AG04450 (cell line): ENCODE measurements around the gene EP400. TPM values are rescaled to one million over a fixed set of nuclear protein-coding genes. Genes with fewer than 3 reads are reported as not detected.
A peak's percentile ranks its signal among the peaks of the same experiment; 100 is the strongest.

ENCODE experiments used
- CTCF ChIA-PET: fragments of 300-600, 350-600 bp; formaldehyde crosslinking; extraction: SDS; loops from one replicate; lab custom pipeline; 2022; ENCODE audit warnings: antibody characterized with exemption, inconsistent platforms; lab: Charles Lee
- POLR2A ChIA-PET: fragments of 350-600 bp; formaldehyde crosslinking; extraction: SDS; loops from one replicate; lab custom pipeline; 2021; ENCODE audit warnings: antibody characterized with exemption, inconsistent platforms; lab: Yijun Ruan, JAX
- DNase-seq: peaks from one replicate; pipeline ENCODE4 v3.0.0-alpha.2; 2011; ENCODE audit warnings: low read depth, low spot score
- H3K27ac ChIP-seq: one replicate; pipeline ENCODE4 v1.5.1; 2012; ENCODE audit warnings: low read depth, low read length, control low read depth
- H3K27me3 ChIP-seq: one replicate; pipeline ENCODE4 v1.6.0; 2012; ENCODE audit warnings: low read length; ENCODE audit not compliant: control insufficient read depth, insufficient read depth
- H3K4me3 ChIP-seq: 2 replicates; pipeline ENCODE4 v1.5.1; 2011; ENCODE audit warnings: mild to moderate bottlenecking, low read depth, low read length, control low read depth
- H3K9me3 ChIP-seq: 2 replicates; pipeline ENCODE4 v1.5.1; 2012; ENCODE audit warnings: low read length; ENCODE audit not compliant: control insufficient read depth, insufficient read depth
- CTCF ChIP-seq: IDR thresholded peaks from 2 replicates; pipeline ENCODE4 v1.5.1; 2011; ENCODE audit warnings: low read depth, low read length, control low read depth, inconsistent platforms
- polyA plus RNA-seq: library from polyadenylated mRNA; depleted of rRNA; stranded (reverse); fragments of >200 nt; gene quantifications from 2 replicates; pipeline ENCODE4 v1.2.3, GENCODE V29; 2011

EP400 gene
- polyA plus RNA-seq, 1 experiment: 5.4 TPM

GRCh38 chr12:132003846-132004245, 54.1 kb downstream of the EP400 start:
- DNase-seq: peak; percentile 38
- no peak for TF ChIP-seq CTCF
- H3K4me3 ChIP-seq: no peak overlapping the region
- H3K27ac ChIP-seq: peak overlapping the region; percentile 11
- no peaks in the 10 kb centered on the region for H3K27me3 ChIP-seq
- ChIA-PET POLR2A (interaction anchor here (0.7 kb wide), 1 partner anchor 16 kb away, joined by 3 read pairs; no protein-coding TSS in a partner anchor), CTCF (no interaction called here)
- H3K9me3 ChIP-seq: no peaks in the 10 kb centered on the region

GRCh38 chr12:132004946-132005345, 55.2 kb downstream of the EP400 start:
- no peak for DNase-seq
- no peak for TF ChIP-seq CTCF
- H3K27me3 ChIP-seq: no peaks in the 10 kb centered on the region
- H3K9me3 ChIP-seq: no peaks in the 10 kb centered on the region
- ChIA-PET CTCF (no interaction called here), POLR2A (no interaction called here)
- H3K4me3 ChIP-seq: no peak overlapping the region
- peak overlapping the region; percentile 21 for H3K27ac ChIP-seq

- Histone ChIP-seq H3K27ac (no peak overlapping the region), H3K4me3 (no peak overlapping the region), H3K9me3 (no peaks in the 10 kb centered on the region), H3K27me3 (no peaks in the 10 kb centered on the region)
- ChIA-PET POLR2A (no interaction called here), CTCF (interaction anchor here (1.0 kb wide), 1 partner anchor 8 kb away, joined by 3 read pairs; no protein-coding TSS in a partner anchor)
- no peak for DNase-seq
- TF ChIP-seq CTCF: no peak
Measured at GRCh38 chr12:132006056-132006680, 56.4 kb downstream of the EP400 start.

GRCh38 chr12:132007041-132007440, 57.3 kb downstream of the EP400 start:
- no peak overlapping the region for H3K27ac ChIP-seq
- H3K27me3 ChIP-seq: no peaks in the 10 kb centered on the region
- H3K9me3 ChIP-seq: no peaks in the 10 kb centered on the region
- no peak for TF ChIP-seq CTCF
- CTCF ChIA-PET: interaction anchor here (1.0 kb wide), 1 partner anchor 9 kb away, joined by 3 read pairs; no protein-coding TSS in a partner anchor
- H3K4me3 ChIP-seq: no peak overlapping the region
- POLR2A ChIA-PET: no interaction called here
- DNase-seq: no peak

GRCh38 chr12:132009336-132009859, 59.7 kb downstream of the EP400 start:
- Histone ChIP-seq H3K27me3 (no peaks in the 10 kb centered on the region), H3K4me3 (no peak overlapping the region), H3K27ac (no peak overlapping the region), H3K9me3 (no peaks in the 10 kb centered on the region)
- DNase-seq: no peak
- no peak for TF ChIP-seq CTCF
- ChIA-PET CTCF (no interaction called here), POLR2A (no interaction called here)
